Germinal center (tissue), 1 donor: ENCODE measurements around the gene KLHDC4.
"Not testable (repeated sequence)": the region's sequence is repeated elsewhere in the genome, so short reads cannot be mapped to it uniquely, and the experiment has no call there.

ENCODE experiments used
- DNase-seq: peaks from one replicate; pipeline ENCODE4 v3.0.0; 2012; ENCODE audit warnings: mixed read lengths, low spot score

KLHDC4 gene

GRCh38 chr16:87684106-87684677 lies 81.6 kb downstream of the KLHDC4 start:
- DNase-seq: no peak

GRCh38 chr16:87682852-87683399 lies 82.9 kb downstream of the KLHDC4 start:
- no peak for DNase-seq

- DNase-seq: peak; percentile 63
These were observed 83.7 kb downstream of the KLHDC4 start for GRCh38 chr16:87681981-87682570.

- DNase-seq: not testable (repeated sequence)
These were observed 84.7 kb downstream of the KLHDC4 start for GRCh38 chr16:87681051-87681602.

- no peak for DNase-seq
These were observed 85.5 kb downstream of the KLHDC4 start for GRCh38 chr16:87680272-87680644.

- no peak for DNase-seq
These were observed 86.1 kb downstream of the KLHDC4 start for GRCh38 chr16:87679593-87680271.

GRCh38 chr16:87678618-87679017 lies 87.2 kb downstream of the KLHDC4 start:
- DNase-seq: no peak

GRCh38 chr16:87677830-87678229 lies 88.0 kb downstream of the KLHDC4 start:
- no peak for DNase-seq

- no peak for DNase-seq
These were observed 90.6 kb downstream of the KLHDC4 start for GRCh38 chr16:87675111-87675719.

GRCh38 chr16:87674419-87674818 lies 91.4 kb downstream of the KLHDC4 start:
- no peak for DNase-seq

GRCh38 chr16:87671715-87672270 lies 94.0 kb downstream of the KLHDC4 start:
- DNase-seq: no peak

GRCh38 chr16:87671221-87671620 lies 94.6 kb downstream of the KLHDC4 start:
- no peak for DNase-seq

GRCh38 chr16:87669672-87670071 lies 96.1 kb downstream of the KLHDC4 start:
- no peak for DNase-seq

- no peak for DNase-seq
These were observed 97.8 kb downstream of the KLHDC4 start for GRCh38 chr16:87667946-87668345.

- no peak for DNase-seq
These were observed 98.3 kb downstream of the KLHDC4 start for GRCh38 chr16:87667443-87667842.

GRCh38 chr16:87666919-87667318 lies 98.9 kb downstream of the KLHDC4 start:
- no peak for DNase-seq

GRCh38 chr16:87665193-87665592 lies 100.6 kb downstream of the KLHDC4 start:
- DNase-seq: no peak

GRCh38 chr16:87664792-87665191 lies 101.0 kb downstream of the KLHDC4 start:
- no peak for DNase-seq

GRCh38 chr16:87662254-87663204 lies 103.3 kb downstream of the KLHDC4 start:
- no peak for DNase-seq

GRCh38 chr16:87661561-87661960 lies 104.2 kb downstream of the KLHDC4 start:
- DNase-seq: peak; percentile 83

- DNase-seq: no peak
These were observed 107.1 kb downstream of the KLHDC4 start for GRCh38 chr16:87658564-87659225.
